ENCODE measurements around the gene DRAP1. TPM values are rescaled to one million over a fixed set of nuclear protein-coding genes. Genes with fewer than 3 reads are reported as not detected.

DRAP1 gene
- total RNA-seq, 4 donors from 2014 or later: 64.5 to 134 (median 93.3) TPM

GRCh38 chr11:65871811-65872548 is 47.2 kb upstream of the DRAP1 start:
- no peak for DNase-seq (ENCODE audit: low spot score in 2 of 2)
- peaks cover 0 to 46% (median 12%) of the 10 kb centered on the region in 4 donors for H3K4me1 ChIP-seq
- peaks cover 0 to 39% (median 0%) of the 10 kb centered on the region in 3 donors for H3K36me3 ChIP-seq
- H3K27ac ChIP-seq: peak overlapping the region; percentile 84 to 95 (median 92)
- WGBS, 2 donors: 15 to 16% methylated on average over 8 to 13 of the region's 26 CpGs
- no peaks in the 10 kb centered on the region for H3K27me3 ChIP-seq
- peak overlapping the region; percentile 44 to 69 (median 56) for H3K4me3 ChIP-seq
- no peaks in the 10 kb centered on the region for H3K9me3 ChIP-seq
- TF ChIP-seq POLR2A (IDR thresholded peaks at IDR 0.05) (no peak), CTCF (IDR thresholded peaks at IDR 0.05) (no peak), EP300 (IDR thresholded peaks at IDR 0.05) (no peak)

- no peak for DNase-seq (ENCODE audit: low spot score in 2 of 2)
These were observed 46.5 kb upstream of the DRAP1 start, which contains the start of gene EFEMP2 for GRCh38 chr11:65872586-65873317. TSS of gene EFEMP2 (minus strand) at chr11:65872800. CDS start at chr11:65872354, 446 bp downstream.

GRCh38 chr11:65873318-65874156 is 45.7 kb upstream of the DRAP1 start:
- peaks cover 0 to 24% (median 0%) of the 10 kb centered on the region in 3 donors for H3K36me3 ChIP-seq
- H3K27ac ChIP-seq: peak overlapping the region; percentile 84 to 95 (median 92)
- peaks cover 0 to 37% (median 12%) of the 10 kb centered on the region in 4 donors for H3K4me1 ChIP-seq
- peak; percentile 93 to 97 for DNase-seq (ENCODE audit: low spot score in 2 of 2)
- no peaks in the 10 kb centered on the region for H3K9me3 ChIP-seq
- no peaks in the 10 kb centered on the region for H3K27me3 ChIP-seq
- peak overlapping the region; percentile 44 to 69 (median 56) for H3K4me3 ChIP-seq
- WGBS, 2 donors: 8 to 17% methylated on average over 24 to 52 of the region's 54 CpGs
- TF ChIP-seq CTCF (IDR thresholded peaks at IDR 0.05): peak in 2 of 5 experiments; percentile 13 to 27
- peak; percentile 76 to 91 for TF ChIP-seq EP300 (IDR thresholded peaks at IDR 0.05)
- TF ChIP-seq POLR2A (IDR thresholded peaks at IDR 0.05): peak; percentile 53 to 81

More at GRCh38 chr11:65872586-65873317, 46.5 kb upstream of the DRAP1 start, which contains the start of gene EFEMP2:
- WGBS, 2 donors: 0 to 2% methylated on average over 15 to 22 of the region's 69 CpGs
- H3K27me3 ChIP-seq: no peaks in the 10 kb centered on the region
- peaks cover 0 to 42% (median 12%) of the 10 kb centered on the region in 4 donors for H3K4me1 ChIP-seq
- peaks cover 0 to 32% (median 0%) of the 10 kb centered on the region in 3 donors for H3K36me3 ChIP-seq
- H3K27ac ChIP-seq: peak within 1 kb of the TSS; percentile 84 to 95 (median 92)
- no peak for TF ChIP-seq CTCF (IDR thresholded peaks at IDR 0.05)
- no peak for TF ChIP-seq POLR2A (IDR thresholded peaks at IDR 0.05)
- no peak for TF ChIP-seq EP300 (IDR thresholded peaks at IDR 0.05)
- H3K9me3 ChIP-seq: no peaks in the 10 kb centered on the region
- peak within 1 kb of the TSS; percentile 44 to 69 (median 56) for H3K4me3 ChIP-seq

- 48 to 56% methylated on average over 7 of the region's 7 CpGs for WGBS, 2 donors
- Histone ChIP-seq H3K27ac (no peak within 1 kb of the TSS), H3K4me1 (peaks cover 0 to 6% (median under 1%) of the 10 kb centered on the region in 4 donors), H3K27me3 (no peaks in the 10 kb centered on the region), H3K9me3 (no peaks in the 10 kb centered on the region), H3K36me3 (peaks cover 0 to 30% (median 0%) of the 10 kb centered on the region in 3 donors), H3K4me3 (no peak within 1 kb of the TSS)
- DNase-seq (ENCODE audit: low spot score in 2 of 2): no peak
- TF ChIP-seq CTCF (IDR thresholded peaks at IDR 0.05): no peak
- TF ChIP-seq EP300 (IDR thresholded peaks at IDR 0.05): no peak
- no peak for TF ChIP-seq POLR2A (IDR thresholded peaks at IDR 0.05)
These were observed 39.6 kb upstream of the DRAP1 start, which contains the start of gene CTSW for GRCh38 chr11:65879617-65880016. TSS of gene CTSW (plus strand) at chr11:65879837. CDS start at chr11:65879855, 18 bp downstream.
